Karpas-422 (cell line): Measurements from ENCODE around the gene WDR6. TPM values are rescaled to one million over a fixed set of nuclear protein-coding genes. Genes with fewer than 3 reads are reported as not detected.

Source experiments
- DNase-seq: peaks from one replicate; pipeline ENCODE4 v3.0.0-alpha.2; 2015
- H2AFZ ChIP-seq: fragments of 200-600 bp; sonication (generic); 2 replicates; pipeline ENCODE4 v1.6.1; 2014; ENCODE audit warnings: antibody characterized with exemption, low read length, mixed read lengths
- H3K27ac ChIP-seq: fragments of 200-600 bp; sonication (generic); 2 replicates; pipeline ENCODE4 v1.5.1; 2014; ENCODE audit warnings: mild to moderate bottlenecking, low read length, moderate library complexity
- H3K27me3 ChIP-seq: fragments of 200-600 bp; sonication (generic); 2 replicates; pipeline ENCODE4 v1.6.1; 2014; ENCODE audit warnings: low read length, mixed read lengths
- H3K36me3 ChIP-seq: fragments of 200-600 bp; sonication (generic); 2 replicates; pipeline ENCODE4 v1.6.1; 2014; ENCODE audit warnings: low read length, mixed read lengths; ENCODE audit not compliant: insufficient read depth
- H3K4me1 ChIP-seq: fragments of 200-600 bp; sonication (generic); 2 replicates; pipeline ENCODE4 v1.6.1; 2014; ENCODE audit warnings: mild to moderate bottlenecking, low read length, mixed read lengths
- H3K4me2 ChIP-seq: fragments of 200-600 bp; sonication (generic); 2 replicates; pipeline ENCODE4 v1.6.1; 2014; ENCODE audit warnings: low read length, low read depth, mild to moderate bottlenecking; ENCODE audit not compliant: poor library complexity, severe bottlenecking
- H3K4me3 ChIP-seq: fragments of 200-600 bp; sonication (generic); 2 replicates; pipeline ENCODE4 v1.5.1; 2014; ENCODE audit warnings: mild to moderate bottlenecking, antibody characterized with exemption, low read length, mixed read lengths
- H3K79me2 ChIP-seq: fragments of 200-600 bp; sonication (generic); 2 replicates; pipeline ENCODE4 v1.6.1; 2014; ENCODE audit warnings: mild to moderate bottlenecking, low read length, mixed read lengths
- H3K9ac ChIP-seq: fragments of 200-600 bp; sonication (generic); 2 replicates; pipeline ENCODE4 v1.6.0; 2014; ENCODE audit warnings: low read length
- H3K9me2 ChIP-seq: fragments of 200-600 bp; sonication (generic), shearing (Covaris generic); replicated peaks from 2 replicates; pipeline ENCODE4 v1.6.0; 2014; ENCODE audit warnings: mild to moderate bottlenecking, low read length, moderate library complexity; ENCODE audit not compliant: insufficient read depth
- H3K9me3 ChIP-seq: fragments of 300-700, 200-600 bp; sonication (generic); 2 replicates; pipeline ENCODE4 v1.6.1; 2014; ENCODE audit warnings: low read length, mixed read lengths
- H4K20me1 ChIP-seq: fragments of 200-600 bp; sonication (generic); 2 replicates; pipeline ENCODE4 v1.6.1; 2014; ENCODE audit warnings: mild to moderate bottlenecking, antibody characterized with exemption, low read length, low read depth; ENCODE audit not compliant: insufficient read depth
- total RNA-seq: library from RNA; depleted of rRNA; stranded (reverse); fragments of >200 nt; shearing (Covaris generic); gene quantifications from 2 replicates; pipeline ENCODE4 v1.2.3, GENCODE V29; 2014; ENCODE audit warnings: low replicate concordance

The WDR6 gene
- total RNA-seq, 1 experiment from 2014 or later, result 82.1 TPM

- no peak for DNase-seq
- H3K27me3 ChIP-seq, result no peaks in the 10 kb centered on the region
These were observed 36.6 kb upstream of the WDR6 start for GRCh38 chr3:48970586-48970985.

DNA sequence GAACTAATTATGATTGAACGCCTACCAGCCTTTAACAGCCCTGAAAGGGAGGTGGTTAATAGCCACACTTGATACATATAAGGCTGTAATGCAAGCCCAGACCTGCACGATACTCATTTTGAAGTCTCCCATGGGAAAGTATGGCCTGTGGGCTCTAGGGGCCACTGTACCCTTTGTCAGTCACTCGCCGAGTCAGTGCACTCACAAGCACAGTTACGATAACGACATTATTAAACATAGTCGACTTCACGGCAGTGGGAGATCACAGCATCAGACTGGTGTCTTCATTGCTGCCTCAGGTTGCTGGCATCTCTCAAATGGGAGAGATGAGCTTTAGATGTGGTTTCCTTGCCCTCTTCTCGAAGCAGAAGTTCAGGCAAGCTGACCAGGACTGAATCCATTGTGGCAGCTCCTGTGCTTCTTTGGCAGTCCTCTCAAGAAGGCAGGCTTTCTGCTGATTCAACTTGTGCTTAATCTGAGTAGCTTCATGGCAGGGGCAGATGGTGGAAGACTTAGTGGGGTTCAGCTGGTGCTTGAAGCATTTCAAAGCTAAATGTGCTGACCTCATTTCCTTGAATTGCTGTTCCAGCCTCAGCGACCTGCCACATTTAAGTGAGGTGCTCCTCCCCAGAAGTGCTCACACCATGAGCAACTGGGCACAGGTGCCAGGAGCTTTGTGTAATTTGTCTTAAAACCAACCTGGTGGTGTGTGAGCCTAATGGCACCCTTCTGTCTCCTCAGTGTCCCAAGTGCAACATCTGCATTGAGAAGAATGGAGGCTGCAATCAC lies 32.9 kb upstream of the WDR6 start:
- Histone ChIP-seq H3K4me1 (no peaks in the 10 kb centered on the region), H3K27ac (no peak overlapping the region), H3K79me2 (0 out of 2 replicates have a peak, but pooled peaks cover 6% of the 10 kb centered on the region), H3K36me3 (peaks cover 44% of the 10 kb centered on the region; the same call in 1 of the 2 replicates), H4K20me1 (no peaks in the 10 kb centered on the region), H3K4me3 (no peak overlapping the region), H3K27me3 (no peaks in the 10 kb centered on the region), H3K9ac (no peak overlapping the region), H3K9me3 (no peaks in the 10 kb centered on the region), H3K4me2 (no peak overlapping the region), H2AFZ (no peak overlapping the region), H3K9me2 (no peaks in the 10 kb centered on the region)
- no peak for DNase-seq

More at GRCh38 chr3:48970586-48970985, 36.6 kb upstream of the WDR6 start:
- Histone ChIP-seq H4K20me1 (0 out of 2 replicates have a peak, but pooled peaks cover 3% of the 10 kb centered on the region), H3K36me3 (peaks cover 57% of the 10 kb centered on the region; the same call in 1 of the 2 replicates), H3K79me2 (peaks cover 17% of the 10 kb centered on the region), H2AFZ (no peak overlapping the region), H3K9ac (no peak overlapping the region), H3K4me3 (no peak overlapping the region), H3K9me2 (no peaks in the 10 kb centered on the region), H3K4me1 (no peaks in the 10 kb centered on the region), H3K27ac (no peak overlapping the region), H3K4me2 (no peak overlapping the region), H3K9me3 (no peaks in the 10 kb centered on the region)

DNA sequence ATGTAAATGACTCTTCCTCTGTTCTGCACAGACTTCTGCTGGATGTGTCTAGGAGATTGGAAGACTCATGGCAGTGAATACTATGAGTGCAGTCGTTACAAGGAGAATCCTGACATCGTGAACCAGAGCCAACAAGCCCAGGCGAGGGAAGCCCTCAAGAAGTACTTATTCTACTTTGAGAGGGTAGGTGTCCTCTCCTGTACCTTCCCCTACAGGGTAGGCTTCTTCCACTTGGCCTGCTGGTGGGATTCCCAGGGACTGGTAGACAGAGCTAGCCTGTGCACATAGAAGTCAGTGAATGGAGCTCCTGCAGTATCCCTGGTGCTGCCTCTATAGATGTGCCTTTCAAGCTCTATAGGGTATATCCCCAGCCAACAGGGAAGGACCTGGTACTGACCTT lies 27.7 kb upstream of the WDR6 start:
- Histone ChIP-seq H3K27me3 (no peaks in the 10 kb centered on the region), H3K27ac (no peak overlapping the region), H2AFZ (no peak overlapping the region), H3K4me2 (no peak overlapping the region), H4K20me1 (no peaks in the 10 kb centered on the region), H3K4me1 (no peaks in the 10 kb centered on the region), H3K9ac (no peak overlapping the region), H3K4me3 (no peak overlapping the region), H3K9me3 (no peaks in the 10 kb centered on the region), H3K9me2 (no peaks in the 10 kb centered on the region), H3K79me2 (0 out of 2 replicates have a peak, but pooled peaks cover 3% of the 10 kb centered on the region), H3K36me3 (peaks cover 31% of the 10 kb centered on the region; the same call in 1 of the 2 replicates)
- no peak for DNase-seq

GRCh38 chr3:48980295-48980694 lies 26.9 kb upstream of the WDR6 start:
- no peak overlapping the region for H2AFZ ChIP-seq
- H3K27me3 ChIP-seq, result no peaks in the 10 kb centered on the region
- no peak for DNase-seq
- H3K79me2 ChIP-seq, result peaks cover 3% of the 10 kb centered on the region; the same call in 1 of the 2 replicates
- no peak overlapping the region for H3K9ac ChIP-seq
- H3K4me2 ChIP-seq, result no peak overlapping the region
- no peaks in the 10 kb centered on the region for H3K9me3 ChIP-seq
- no peaks in the 10 kb centered on the region for H3K9me2 ChIP-seq
- H3K36me3 ChIP-seq, result peaks cover 26% of the 10 kb centered on the region; the same call in 1 of the 2 replicates
- no peak overlapping the region for H3K27ac ChIP-seq
- no peaks in the 10 kb centered on the region for H3K4me1 ChIP-seq
- H4K20me1 ChIP-seq, result no peaks in the 10 kb centered on the region
- no peak overlapping the region for H3K4me3 ChIP-seq

GRCh38 chr3:48982016-48982415 lies 25.2 kb upstream of the WDR6 start:
- Histone ChIP-seq H3K27me3 (no peaks in the 10 kb centered on the region), H3K9ac (no peak overlapping the region), H3K36me3 (peaks cover 22% of the 10 kb centered on the region; the same call in 1 of the 2 replicates), H3K9me2 (no peaks in the 10 kb centered on the region), H3K27ac (no peak overlapping the region), H3K4me2 (no peak overlapping the region), H3K79me2 (peaks cover 3% of the 10 kb centered on the region; the same call in 1 of the 2 replicates), H3K4me1 (no peaks in the 10 kb centered on the region), H4K20me1 (no peaks in the 10 kb centered on the region), H3K4me3 (no peak overlapping the region), H3K9me3 (no peaks in the 10 kb centered on the region), H2AFZ (no peak overlapping the region)
- no peak for DNase-seq

- no peaks in the 10 kb centered on the region for H3K4me1 ChIP-seq
- no peak overlapping the region for H2AFZ ChIP-seq
- no peaks in the 10 kb centered on the region for H3K27me3 ChIP-seq
- no peak overlapping the region for H3K4me3 ChIP-seq
- H3K9ac ChIP-seq, result no peak overlapping the region
- peaks cover 3% of the 10 kb centered on the region; the same call in 1 of the 2 replicates for H3K79me2 ChIP-seq
- no peaks in the 10 kb centered on the region for H3K9me3 ChIP-seq
- no peaks in the 10 kb centered on the region for H3K9me2 ChIP-seq
- no peak overlapping the region for H3K4me2 ChIP-seq
- H3K27ac ChIP-seq, result no peak overlapping the region
- peaks cover 22% of the 10 kb centered on the region; the same call in 1 of the 2 replicates for H3K36me3 ChIP-seq
- no peak for DNase-seq
- H4K20me1 ChIP-seq, result no peaks in the 10 kb centered on the region
These were observed 24.5 kb upstream of the WDR6 start for GRCh38 chr3:48982686-48983085.

GRCh38 chr3:48983096-48983495 lies 24.1 kb upstream of the WDR6 start:
- Histone ChIP-seq H3K9me2 (no peaks in the 10 kb centered on the region), H3K4me1 (no peaks in the 10 kb centered on the region; the same call in 1 of the 2 replicates), H3K79me2 (peaks cover 3% of the 10 kb centered on the region), H3K9me3 (no peaks in the 10 kb centered on the region), H3K9ac (no peak overlapping the region), H2AFZ (no peak overlapping the region), H4K20me1 (no peaks in the 10 kb centered on the region), H3K4me3 (no peak overlapping the region), H3K4me2 (no peak overlapping the region), H3K27ac (no peak overlapping the region), H3K27me3 (no peaks in the 10 kb centered on the region), H3K36me3 (peaks cover 22% of the 10 kb centered on the region; the same call in 1 of the 2 replicates)
- DNase-seq, result no peak

- Histone ChIP-seq H3K4me3 (no peak overlapping the region), H3K27me3 (no peaks in the 10 kb centered on the region), H3K79me2 (peaks cover 14% of the 10 kb centered on the region), H3K4me2 (no peak overlapping the region), H3K9me2 (no peaks in the 10 kb centered on the region), H3K27ac (no peak overlapping the region), H4K20me1 (no peaks in the 10 kb centered on the region), H2AFZ (no peak overlapping the region), H3K9me3 (no peaks in the 10 kb centered on the region), H3K4me1 (peaks cover 10% of the 10 kb centered on the region), H3K36me3 (peaks cover 14% of the 10 kb centered on the region; the same call in 1 of the 2 replicates), H3K9ac (no peak overlapping the region)
- DNase-seq, result no peak
These were observed 22.5 kb upstream of the WDR6 start for GRCh38 chr3:48984663-48985062.
